GM23248 (cell line): ENCODE results near the gene EFEMP2. TPM values are rescaled to one million over a fixed set of nuclear protein-coding genes. Genes with fewer than 3 reads are reported as not detected.

Source experiments
- DNase-seq: peaks from one replicate; pipeline ENCODE4 v3.0.0-alpha.2; 2015
- H2AFZ ChIP-seq: fragments of 200-600 bp; sonication (generic); 2 replicates; pipeline ENCODE4 v1.6.1; 2016; ENCODE audit warnings: antibody characterized with exemption
- H3F3A ChIP-seq: fragments of 200-600 bp; sonication (generic); 2 replicates; pipeline ENCODE4 v1.6.1; 2016; ENCODE audit warnings: mild to moderate bottlenecking, antibody characterized with exemption, mixed run types; ENCODE audit not compliant: insufficient read depth
- H3K27ac ChIP-seq: fragments of 200-600 bp; sonication (generic); 2 replicates; pipeline ENCODE4 v1.5.1; 2016; ENCODE audit warnings: mild to moderate bottlenecking
- H3K27me3 ChIP-seq: fragments of 200-600 bp; sonication (generic); replicated peaks from 2 replicates; pipeline ENCODE4 v1.6.1; 2016; ENCODE audit warnings: mild to moderate bottlenecking; ENCODE audit not compliant: insufficient read depth
- H3K36me3 ChIP-seq: fragments of 200-600 bp; sonication (generic); 2 replicates; pipeline ENCODE4 v1.6.1; 2016; ENCODE audit warnings: low read depth, mild to moderate bottlenecking
- H3K4me1 ChIP-seq: fragments of 200-600 bp; sonication (generic); 2 replicates; pipeline ENCODE4 v1.6.1; 2016; ENCODE audit warnings: mild to moderate bottlenecking; ENCODE audit not compliant: insufficient read depth
- H3K4me2 ChIP-seq: fragments of 200-600 bp; sonication (generic); one replicate; pipeline ENCODE4 v1.6.1; 2016; ENCODE audit warnings: mild to moderate bottlenecking; ENCODE audit not compliant: unreplicated experiment
- H3K4me3 ChIP-seq: fragments of 200-600 bp; sonication (generic); 2 replicates; pipeline ENCODE4 v1.5.1; 2016; ENCODE audit warnings: mild to moderate bottlenecking
- H3K79me2 ChIP-seq: fragments of 200-600 bp; sonication (generic); 2 replicates; pipeline ENCODE4 v1.6.1; 2016; ENCODE audit warnings: mild to moderate bottlenecking; ENCODE audit not compliant: insufficient read depth
- H3K9ac ChIP-seq: fragments of 200-600 bp; sonication (generic); 2 replicates; pipeline ENCODE4 v1.6.1; 2016; ENCODE audit warnings: mild to moderate bottlenecking
- H3K9me2 ChIP-seq: fragments of 200-600 bp; sonication (generic); 2 replicates; pipeline ENCODE4 v1.6.1; 2016; ENCODE audit warnings: mixed run types, mild to moderate bottlenecking, moderate library complexity; ENCODE audit not compliant: insufficient read depth
- H3K9me3 ChIP-seq: fragments of 200-600 bp; sonication (generic); one replicate; pipeline ENCODE4 v1.6.1; 2017; ENCODE audit warnings: low read depth
- H4K20me1 ChIP-seq: fragments of 200-600 bp; sonication (generic); 2 replicates; pipeline ENCODE4 v1.6.0; 2016; ENCODE audit not compliant: insufficient read depth
- EZH2 ChIP-seq: fragments of 200-600 bp; sonication (generic); IDR thresholded peaks from 2 replicates; pipeline ENCODE4 v1.6.1; 2018; ENCODE audit warnings: antibody characterized with exemption, mild to moderate bottlenecking; ENCODE audit not compliant: insufficient read depth, poor library complexity, severe bottlenecking
- EZH2phosphoT487 ChIP-seq: fragments of 200-600 bp; sonication (generic); IDR thresholded peaks from 2 replicates; pipeline ENCODE4 v1.6.1; 2018; ENCODE audit warnings: antibody characterized with exemption, moderate library complexity, mild to moderate bottlenecking, low read depth; ENCODE audit not compliant: insufficient read depth
- WGBS, 2 experiments: methylation state at CpG; one replicate each; pipeline ENCODE4 v1.1.6; 2015 to 2017; ENCODE audit warnings: low lambda C conversion rate in 2 of 2, low coverage in 1 of 2; ENCODE audit errors: missing lambda C conversion rate in 2 of 2; 5-methylcytosine and 5-hydroxymethylcytosine counted together
- in situ Hi-C: fragments of 300-500 bp; cut with MboI; formaldehyde crosslinking; loops from 2 replicates; pipeline ENCODE4 v1.15.0; 2020
- polyA plus RNA-seq: library from polyadenylated mRNA; unstranded; fragments of >200 nt; fragmentation: Nextera tagmentation; extraction: Ambion mirVana; gene quantifications from 2 replicates; pipeline ENCODE4 v1.2.1, GENCODE V29; 2016
- total RNA-seq: library from RNA; depleted of rRNA; stranded (reverse); fragments of >200 nt; shearing (Covaris generic); gene quantifications from 2 replicates; pipeline ENCODE4 v1.2.3, GENCODE V29; 2014

The EFEMP2 gene
- total and polyA plus RNA-seq, 2 experiments from 2014 or later: 308 to 520 TPM

GRCh38 chr11:65829459-65829858, 43.1 kb downstream of the EFEMP2 start:
- Histone ChIP-seq H3K4me2 (no peak overlapping the region), H3K27ac (no peak overlapping the region), H3F3A (peaks cover 18% of the 10 kb centered on the region), H3K9me3 (no peaks in the 10 kb centered on the region), H3K4me3 (no peak overlapping the region), H3K4me1 (0 out of 2 replicates have a peak, but pooled peaks cover 4% of the 10 kb centered on the region), H3K27me3 (no peaks in the 10 kb centered on the region), H2AFZ (no peak overlapping the region), H3K79me2 (no peaks in the 10 kb centered on the region), H4K20me1 (no peaks in the 10 kb centered on the region), H3K9me2 (no peaks in the 10 kb centered on the region), H3K9ac (no peak overlapping the region), H3K36me3 (no peaks in the 10 kb centered on the region)
- TF ChIP-seq EZH2 (no peak), EZH2phosphoT487 (no peak)
- WGBS, 2 experiments: 42 to 47% methylated on average over 4 of the region's 4 CpGs
- in situ Hi-C loops: no loop called here
- DNase-seq: no peak

- H3K4me2 ChIP-seq: no peak overlapping the region
- DNase-seq: no peak
- H3F3A ChIP-seq: peaks cover 10% of the 10 kb centered on the region
- TF ChIP-seq EZH2phosphoT487 (no peak), EZH2 (no peak)
- H4K20me1 ChIP-seq: no peaks in the 10 kb centered on the region
- in situ Hi-C loops: no loop called here
- no peak overlapping the region for H2AFZ ChIP-seq
- H3K27me3 ChIP-seq: no peaks in the 10 kb centered on the region
- no peaks in the 10 kb centered on the region for H3K9me2 ChIP-seq
- H3K36me3 ChIP-seq: no peaks in the 10 kb centered on the region
- H3K4me1 ChIP-seq: no peaks in the 10 kb centered on the region
- H3K4me3 ChIP-seq: no peak overlapping the region
- no peaks in the 10 kb centered on the region for H3K79me2 ChIP-seq
- H3K27ac ChIP-seq: no peak overlapping the region
- no peaks in the 10 kb centered on the region for H3K9me3 ChIP-seq
- no peak overlapping the region for H3K9ac ChIP-seq
- 84 to 89% methylated on average over 8 of the region's 8 CpGs for WGBS, 2 experiments
Observed at GRCh38 chr11:65826984-65827735, 45.4 kb downstream of the EFEMP2 start.

- no peak for TF ChIP-seq EZH2phosphoT487
- no peak for TF ChIP-seq EZH2
- Histone ChIP-seq H3K27ac (no peak overlapping the region), H3K27me3 (no peaks in the 10 kb centered on the region), H3K4me2 (no peak overlapping the region), H3K4me1 (no peaks in the 10 kb centered on the region), H4K20me1 (no peaks in the 10 kb centered on the region), H3K9me2 (no peaks in the 10 kb centered on the region), H3K79me2 (no peaks in the 10 kb centered on the region), H3K4me3 (no peak overlapping the region), H3K36me3 (no peaks in the 10 kb centered on the region), H3F3A (no peaks in the 10 kb centered on the region), H3K9ac (no peak overlapping the region), H2AFZ (no peak overlapping the region), H3K9me3 (no peaks in the 10 kb centered on the region)
- DNase-seq: no peak
- in situ Hi-C loops: no loop called here
- WGBS, 2 experiments: 71 to 74% methylated on average over 15 of the region's 15 CpGs
Observed at GRCh38 chr11:65822776-65823528, 49.6 kb downstream of the EFEMP2 start.

- H2AFZ ChIP-seq: no peak overlapping the region
- no peaks in the 10 kb centered on the region for H3K36me3 ChIP-seq
- no peak overlapping the region for H3K27ac ChIP-seq
- no peak overlapping the region for H3K9ac ChIP-seq
- TF ChIP-seq EZH2 (no peak), EZH2phosphoT487 (no peak)
- 58% methylated on average over 8 of the region's 8 CpGs for WGBS, 2 experiments
- H3K4me3 ChIP-seq: no peak overlapping the region
- no peaks in the 10 kb centered on the region for H3K9me3 ChIP-seq
- in situ Hi-C loops: no loop called here
- H3F3A ChIP-seq: no peaks in the 10 kb centered on the region
- H3K27me3 ChIP-seq: no peaks in the 10 kb centered on the region
- no peaks in the 10 kb centered on the region for H4K20me1 ChIP-seq
- DNase-seq: no peak
- H3K4me1 ChIP-seq: no peaks in the 10 kb centered on the region
- no peak overlapping the region for H3K4me2 ChIP-seq
- H3K79me2 ChIP-seq: no peaks in the 10 kb centered on the region
- H3K9me2 ChIP-seq: no peaks in the 10 kb centered on the region
Observed at GRCh38 chr11:65821107-65821506, 51.5 kb downstream of the EFEMP2 start.
